Spleen (tissue), 7 donors: ENCODE data around the gene MUCL3.

Experiments
- CTCF ChIP-seq, 11 experiments: fragments of 200-600 bp in 7 of 11; fragments of 450-650 bp in 4 of 11; sonication (generic) in 4 of 11; IDR thresholded peaks in 8 of 11; conservative IDR thresholded peaks in 3 of 11; 1 replicate in 7 of 11; 2 replicates in 4 of 11; pipeline versions ENCODE4 v1.4.0 to v1.8.0; 2016 to 2021; ENCODE audit warnings: antibody characterized with exemption in 11 of 11, inconsistent platforms in 4 of 11, mild to moderate bottlenecking in 1 of 11
- POLR2A ChIP-seq, 3 donors: fragments of 450-650 bp; IDR thresholded peaks; one replicate each; pipeline ENCODE4 v1.5.1; 2017; ENCODE audit warnings: antibody characterized with exemption in 3 of 3, mild to moderate bottlenecking in 1 of 3
- POLR2AphosphoS5 ChIP-seq, 3 donors: sonication (generic); formaldehyde crosslinking; IDR thresholded peaks; one replicate each; pipeline ENCODE4 v1.5.1; 2017; ENCODE audit warnings: antibody characterized with exemption in 3 of 3
- donor health status: DM: no; HTN: no; CAD: no; lungs with moderate emphysema.
- donor health status: DM: no; HTN: no; CAD: no.
- donor health status: DM: no; HTN: no; CAD: no.

DNA sequence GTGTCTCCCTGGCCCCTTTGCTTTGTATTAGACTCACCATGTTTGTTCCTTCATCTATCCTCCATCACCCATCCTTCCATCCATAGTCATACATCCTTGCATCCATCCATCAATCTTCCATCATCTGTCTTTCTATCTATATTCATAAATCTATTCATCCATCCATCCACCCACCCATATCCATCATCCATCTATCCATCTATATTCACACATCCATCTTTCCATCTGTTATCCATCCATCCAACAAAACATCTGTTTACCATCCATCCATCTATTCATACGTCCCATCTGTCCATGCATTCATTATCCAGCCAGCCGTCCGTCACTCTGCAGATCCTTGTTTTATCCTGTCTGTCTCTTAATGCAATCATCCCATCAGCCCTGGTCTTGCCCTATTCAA is 45.8 kb upstream of the MUCL3 start:
- TF ChIP-seq CTCF (IDR thresholded peaks at IDR 0.05 in 8 of 11, conservative IDR thresholded peaks at IDR 0.05 in 3 of 11) (no peak), POLR2A (IDR thresholded peaks at IDR 0.05) (no peak), POLR2AphosphoS5 (IDR thresholded peaks at IDR 0.05) (no peak)
